ENCODE results near the gene KRTAP9-8.
"Not testable (repeated sequence)": the region's sequence is repeated elsewhere in the genome, so short reads cannot be mapped to it uniquely, and the experiment has no call there.

Gene KRTAP9-8, protein sequence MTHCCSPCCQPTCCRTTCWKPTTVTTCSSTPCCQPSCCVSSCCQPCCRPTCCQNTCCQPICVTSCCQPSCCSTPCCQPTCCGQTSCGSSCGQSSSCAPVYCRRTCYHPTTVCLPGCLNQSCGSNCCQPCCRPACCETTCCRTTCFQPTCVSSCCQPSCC

DNA sequence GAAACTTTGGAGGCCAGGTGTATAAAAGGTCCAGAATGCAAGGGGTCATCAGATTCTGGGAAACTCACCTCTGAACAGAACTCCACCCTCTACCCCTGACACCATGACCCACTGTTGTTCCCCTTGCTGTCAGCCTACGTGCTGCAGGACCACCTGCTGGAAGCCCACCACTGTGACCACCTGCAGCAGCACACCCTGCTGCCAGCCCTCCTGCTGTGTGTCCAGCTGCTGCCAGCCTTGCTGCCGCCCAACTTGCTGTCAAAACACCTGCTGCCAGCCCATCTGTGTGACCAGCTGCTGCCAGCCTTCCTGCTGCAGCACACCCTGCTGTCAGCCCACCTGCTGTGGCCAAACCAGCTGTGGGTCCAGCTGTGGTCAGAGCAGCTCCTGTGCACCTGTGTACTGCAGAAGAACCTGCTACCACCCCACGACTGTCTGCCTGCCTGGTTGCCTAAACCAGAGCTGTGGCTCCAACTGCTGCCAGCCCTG, at the start of gene KRTAP9-8:
Gene KRTAP9-8 (plus strand): TSS at position 51 of the 489 bp plus-strand sequence. CDS start 53 bp downstream, at position 104.
- not testable (repeated sequence) for DNase-seq (ENCODE audit: low spot score)

DNA sequence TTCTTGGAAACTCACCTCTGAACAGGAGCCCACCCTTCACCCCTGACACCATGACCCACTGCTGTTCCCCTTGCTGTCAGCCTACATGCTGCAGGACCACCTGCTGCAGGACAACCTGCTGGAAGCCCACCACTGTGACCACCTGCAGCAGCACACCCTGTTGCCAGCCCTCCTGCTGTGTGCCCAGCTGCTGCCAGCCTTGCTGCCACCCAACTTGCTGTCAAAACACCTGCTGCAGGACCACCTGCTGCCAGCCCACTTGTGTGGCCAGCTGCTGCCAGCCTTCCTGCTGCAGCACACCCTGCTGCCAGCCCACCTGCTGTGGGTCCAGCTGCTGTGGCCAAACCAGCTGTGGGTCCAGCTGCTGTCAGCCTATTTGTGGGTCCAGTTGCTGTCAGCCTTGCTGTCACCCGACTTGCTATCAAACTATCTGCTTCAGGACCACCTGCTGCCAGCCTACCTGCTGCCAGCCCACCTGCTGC, 47.9 kb upstream of the KRTAP9-8 start, which contains the start of gene KRTAP9-1:
Gene KRTAP9-1 (plus strand): TSS at position 51 of the 482 bp plus-strand sequence. CDS start 0 bp downstream, at position 51.
- not testable (repeated sequence) for DNase-seq (ENCODE audit: low spot score)

DNA sequence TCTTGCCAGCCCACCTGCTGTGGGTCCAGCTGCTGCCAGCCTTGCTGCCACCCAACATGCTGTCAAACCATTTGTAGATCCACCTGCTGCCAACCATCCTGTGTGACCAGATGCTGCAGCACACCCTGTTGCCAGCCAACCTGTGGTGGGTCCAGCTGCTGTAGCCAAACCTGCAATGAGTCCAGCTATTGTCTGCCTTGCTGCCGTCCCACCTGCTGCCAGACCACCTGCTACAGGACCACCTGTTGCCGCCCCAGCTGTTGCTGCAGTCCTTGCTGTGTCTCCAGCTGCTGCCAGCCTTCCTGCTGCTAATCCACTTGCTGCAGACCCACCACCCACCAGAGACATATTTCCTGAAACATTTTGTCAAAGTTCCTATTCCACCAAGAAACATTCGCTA, 47.5 kb upstream of the KRTAP9-8 start:
- DNase-seq (ENCODE audit: low spot score): no peak

DNA sequence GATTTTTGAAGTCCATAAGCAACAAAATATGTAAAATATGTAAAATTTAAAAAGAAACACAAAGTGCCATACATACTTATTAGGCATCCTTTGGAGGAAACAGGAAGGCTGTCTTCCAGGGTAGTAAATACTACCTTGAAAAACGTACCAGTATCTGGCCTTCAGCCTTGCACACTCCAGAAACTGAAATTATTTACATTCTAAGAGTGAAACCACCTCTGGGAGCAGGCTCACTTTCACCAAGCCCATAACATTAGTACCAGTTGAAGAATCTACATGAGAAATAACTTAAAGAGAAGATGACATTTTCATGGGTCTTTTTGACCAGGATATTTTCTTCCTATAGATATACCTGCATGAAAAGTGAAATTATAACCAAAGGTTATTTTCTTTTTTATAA, 41.7 kb upstream of the KRTAP9-8 start:
- DNase-seq (ENCODE audit: low spot score): no peak

DNA sequence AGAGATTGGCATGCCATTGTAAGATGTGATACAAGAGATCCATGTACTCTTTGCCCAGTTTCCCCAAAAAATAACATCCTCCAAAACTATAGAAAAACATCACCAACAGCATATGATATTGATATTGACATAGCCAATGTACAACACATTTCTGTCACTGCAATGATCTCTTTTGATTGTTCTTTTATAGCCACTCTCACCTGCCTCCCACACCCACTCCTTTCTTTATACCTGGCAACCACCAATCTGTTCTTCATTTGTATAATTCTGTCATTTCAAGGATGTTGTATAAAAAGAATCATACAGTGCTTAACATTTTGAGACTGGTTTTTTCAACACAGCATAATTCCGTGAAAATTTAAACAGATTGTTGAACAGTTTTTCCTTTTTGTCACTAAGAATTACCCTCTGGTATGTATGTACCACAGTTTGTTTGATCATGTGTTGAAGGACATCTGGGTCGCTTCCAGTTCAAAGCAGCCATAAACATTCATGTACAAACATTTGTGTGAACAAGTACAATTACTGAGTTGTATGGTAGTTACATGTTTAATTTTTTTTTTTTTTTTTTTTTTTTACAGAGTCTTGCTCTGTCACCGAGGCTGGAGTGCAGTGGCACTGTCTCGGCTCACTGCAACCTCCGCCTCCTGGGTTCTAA, 38.2 kb upstream of the KRTAP9-8 start:
- peak; percentile 35 for DNase-seq (ENCODE audit: low spot score)

DNA sequence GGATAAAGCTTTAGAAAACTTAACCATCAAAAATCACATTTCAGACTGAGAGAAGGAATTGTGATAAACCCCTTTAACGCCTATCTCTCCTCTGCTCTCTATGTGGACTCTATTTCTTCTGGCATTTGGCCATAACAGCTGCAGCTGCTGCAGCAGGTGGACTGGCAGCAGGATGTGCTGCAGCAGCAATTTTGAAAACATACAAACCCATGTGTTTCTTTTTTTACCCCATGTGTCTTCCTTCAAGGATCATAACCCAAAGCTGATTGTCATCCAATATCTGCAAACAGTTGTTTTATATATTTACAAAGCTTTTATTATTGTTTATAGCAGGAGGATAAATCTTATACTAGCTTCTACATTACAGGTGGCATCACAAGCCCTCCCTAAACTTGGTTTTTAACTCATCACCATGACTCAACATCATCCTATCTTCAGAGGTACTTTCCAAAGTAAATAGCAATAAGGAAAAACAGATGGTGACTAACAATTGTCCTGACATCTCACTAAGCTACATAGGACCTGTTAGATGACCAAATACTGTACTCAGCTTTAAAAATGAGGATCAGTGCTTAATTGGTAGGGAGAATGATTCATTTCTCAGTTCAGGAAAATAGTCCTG, 25.8 kb upstream of the KRTAP9-8 start:
- peak; percentile 8 for DNase-seq (ENCODE audit: low spot score)

DNA sequence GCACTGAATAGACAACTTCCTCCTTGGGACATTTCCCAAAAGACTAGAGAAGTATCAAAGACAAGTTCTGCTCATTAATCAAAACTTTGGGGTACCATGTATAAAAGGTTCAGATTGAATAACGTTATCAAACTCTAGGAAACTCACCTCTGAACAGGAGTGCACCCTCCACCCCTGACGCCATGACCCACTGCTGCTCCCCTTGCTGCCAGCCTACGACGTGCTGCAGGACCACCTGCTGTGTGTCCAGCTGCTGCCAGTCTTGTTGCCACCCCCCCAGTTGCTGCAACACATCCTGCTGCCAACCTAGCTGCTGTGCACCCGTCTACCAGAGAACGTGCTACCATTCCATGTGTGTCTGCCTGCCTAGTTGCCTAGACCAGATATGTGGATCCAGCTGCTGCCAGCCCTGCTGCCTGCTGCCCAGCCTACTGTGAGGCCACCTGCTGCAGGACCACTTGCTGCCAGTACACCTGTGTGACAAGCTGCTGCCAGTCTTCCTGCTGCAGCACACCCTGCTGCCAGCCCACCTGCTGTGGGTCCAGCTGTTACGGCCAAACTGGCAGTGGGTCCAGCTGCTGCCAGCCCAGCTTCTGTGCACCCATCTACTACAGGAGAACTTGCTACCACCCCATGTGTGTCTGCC, 25.2 kb upstream of the KRTAP9-8 start:
- DNase-seq (ENCODE audit: low spot score): no peak

DNA sequence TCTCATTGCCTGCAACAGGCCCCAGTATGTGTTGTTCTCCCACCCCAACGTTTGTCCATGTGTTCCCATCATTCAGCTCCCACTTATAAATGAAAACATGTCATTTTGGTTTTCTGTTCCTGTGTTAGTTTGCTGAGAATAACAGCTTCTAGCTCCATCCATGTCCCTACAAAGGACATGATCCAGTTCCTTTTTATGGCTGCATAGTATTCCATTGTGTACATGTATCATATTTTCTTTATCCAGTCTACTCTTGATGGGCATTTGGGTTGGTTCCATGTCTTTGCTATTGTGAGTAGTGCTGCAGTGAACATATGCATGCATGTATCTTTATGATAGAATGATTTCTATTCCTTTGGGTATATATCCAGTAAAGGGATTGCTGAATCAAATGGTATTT, 22.1 kb upstream of the KRTAP9-8 start:
- DNase-seq (ENCODE audit: low spot score): no peak

DNA sequence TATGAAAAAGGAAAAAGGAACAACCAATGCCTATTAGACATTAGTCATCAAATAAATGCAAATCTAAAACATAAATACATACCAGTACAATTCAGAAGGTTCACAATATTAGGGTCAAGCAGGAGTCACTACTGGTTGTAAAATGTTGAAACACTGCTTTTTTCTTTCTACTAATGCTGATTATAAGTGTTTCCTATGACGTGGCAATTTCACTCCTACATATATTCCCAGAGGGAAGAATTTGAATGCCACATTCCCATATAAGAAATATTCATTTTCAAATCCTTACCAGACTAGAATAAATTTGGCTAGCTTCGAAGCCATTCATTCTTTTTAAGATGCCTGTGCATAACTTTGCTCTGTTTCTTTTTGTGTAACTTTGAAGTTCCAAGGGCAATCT, 14.0 kb upstream of the KRTAP9-8 start:
- no peak for DNase-seq (ENCODE audit: low spot score)

DNA sequence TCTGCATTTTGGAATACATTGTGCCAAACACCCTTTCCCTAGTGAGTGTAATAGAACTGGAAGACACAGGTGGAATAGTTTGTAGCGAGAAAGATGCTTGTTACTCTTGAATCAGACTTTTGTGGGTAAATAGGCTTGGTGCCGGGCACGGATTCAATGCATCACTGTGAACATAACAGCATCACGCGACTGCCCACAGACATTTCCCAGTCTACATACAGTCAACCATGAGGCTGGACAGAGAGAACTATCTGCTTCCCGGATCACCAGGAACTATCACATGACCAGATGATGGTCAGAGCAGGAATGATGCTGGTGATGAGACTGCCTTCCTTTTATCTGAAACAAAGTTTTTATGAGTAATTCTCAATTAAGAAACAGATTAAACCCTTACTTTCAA, 11.7 kb upstream of the KRTAP9-8 start:
- no peak for DNase-seq (ENCODE audit: low spot score)

DNA sequence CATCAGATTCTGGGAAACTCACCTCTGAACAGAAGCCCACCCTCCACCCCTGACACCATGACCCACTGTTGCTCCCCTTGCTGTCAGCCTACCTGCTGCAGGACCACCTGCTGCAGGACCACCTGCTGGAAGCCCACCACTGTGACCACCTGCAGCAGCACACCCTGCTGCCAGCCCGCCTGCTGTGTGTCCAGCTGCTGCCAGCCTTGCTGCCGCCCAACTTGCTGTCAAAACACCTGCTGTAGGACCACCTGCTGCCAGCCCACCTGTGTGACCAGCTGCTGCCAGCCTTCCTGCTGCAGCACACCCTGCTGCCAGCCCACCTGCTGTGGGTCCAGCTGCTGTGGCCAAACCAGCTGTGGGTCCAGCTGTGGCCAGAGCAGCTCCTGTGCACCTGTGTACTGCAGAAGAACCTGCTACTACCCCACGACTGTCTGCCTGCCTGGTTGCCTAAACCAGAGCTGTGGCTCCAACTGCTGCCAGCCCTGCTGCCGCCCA, 11.2 kb upstream of the KRTAP9-8 start, which contains the start of gene KRTAP9-2:
Gene KRTAP9-2 (plus strand): TSS at position 51 of the 498 bp plus-strand sequence. CDS start 7 bp downstream, at position 58.
- DNase-seq (ENCODE audit: low spot score): not testable (repeated sequence)

DNA sequence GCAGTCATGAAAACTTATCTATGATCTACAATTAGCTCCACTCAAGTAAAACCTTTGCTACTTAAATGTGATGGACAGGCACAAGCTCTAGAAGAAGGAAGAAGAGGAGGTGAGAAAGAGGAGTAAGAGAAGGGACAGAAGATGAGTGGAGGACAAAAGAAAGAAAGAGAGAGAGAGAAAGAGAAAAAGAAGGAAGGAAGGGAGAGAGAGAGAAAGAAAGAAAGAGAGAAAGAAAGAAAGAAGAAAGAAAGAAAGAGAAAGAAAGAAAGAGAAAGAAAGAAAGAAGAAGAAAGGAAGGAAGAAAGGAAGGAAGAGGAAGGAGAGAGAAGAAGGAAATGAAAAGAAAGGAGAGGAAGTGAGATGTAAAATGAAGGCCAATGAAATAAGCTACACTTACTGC, 7.7 kb upstream of the KRTAP9-8 start:
- no peak for DNase-seq (ENCODE audit: low spot score)

DNA sequence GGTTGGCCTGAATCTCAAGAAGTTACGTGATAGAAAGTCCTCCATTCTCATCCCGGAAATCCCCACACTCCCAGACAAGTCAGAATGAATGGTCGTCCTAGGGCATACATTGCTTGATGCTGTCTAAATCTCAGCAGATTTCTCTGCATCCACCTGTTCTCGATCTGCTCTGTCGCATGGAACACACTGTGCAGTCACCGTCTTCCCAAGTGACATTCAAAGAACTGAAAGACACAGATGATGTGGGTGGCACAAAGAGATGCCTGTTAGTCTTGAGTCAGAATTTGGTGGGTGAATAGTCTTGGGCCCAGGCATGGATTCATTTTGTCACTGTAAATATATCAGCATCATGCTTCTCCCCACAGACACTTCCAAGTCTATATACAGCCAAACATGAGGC, 6.1 kb upstream of the KRTAP9-8 start:
- no peak for DNase-seq (ENCODE audit: low spot score)

DNA sequence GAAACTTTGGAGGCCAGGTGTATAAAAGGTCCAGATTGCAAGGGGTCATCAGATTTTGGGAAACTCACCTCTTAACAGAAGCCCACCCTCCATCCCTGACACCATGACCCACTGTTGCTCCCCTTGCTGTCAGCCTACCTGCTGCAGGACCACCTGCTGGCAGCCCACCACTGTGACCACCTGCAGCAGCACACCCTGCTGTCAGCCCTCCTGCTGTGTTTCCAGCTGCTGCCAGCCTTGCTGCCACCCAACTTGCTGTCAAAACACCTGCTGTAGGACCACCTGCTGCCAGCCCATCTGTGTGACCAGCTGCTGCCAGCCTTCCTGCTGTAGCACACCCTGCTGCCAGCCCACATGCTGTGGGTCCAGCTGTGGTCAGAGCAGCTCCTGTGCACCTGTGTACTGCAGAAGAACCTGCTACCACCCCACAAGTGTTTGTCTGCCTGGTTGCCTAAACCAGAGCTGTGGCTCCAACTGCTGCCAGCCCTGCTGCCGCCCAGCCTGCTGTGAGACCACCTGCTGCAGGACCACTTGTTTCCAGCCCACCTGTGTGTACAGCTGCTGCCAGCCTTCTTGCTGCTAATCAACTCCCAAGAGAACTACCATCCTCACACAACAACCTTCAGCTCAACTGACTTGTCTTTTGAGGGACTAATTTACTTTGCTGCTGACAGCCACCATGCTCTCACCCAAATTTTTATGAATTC, 5.2 kb upstream of the KRTAP9-8 start, which contains the start of gene KRTAP9-3:
Gene KRTAP9-3 (plus strand): TSS at position 51 of the 707 bp plus-strand sequence. CDS start 53 bp downstream, at position 104.
- DNase-seq (ENCODE audit: low spot score): not testable (repeated sequence)

DNA sequence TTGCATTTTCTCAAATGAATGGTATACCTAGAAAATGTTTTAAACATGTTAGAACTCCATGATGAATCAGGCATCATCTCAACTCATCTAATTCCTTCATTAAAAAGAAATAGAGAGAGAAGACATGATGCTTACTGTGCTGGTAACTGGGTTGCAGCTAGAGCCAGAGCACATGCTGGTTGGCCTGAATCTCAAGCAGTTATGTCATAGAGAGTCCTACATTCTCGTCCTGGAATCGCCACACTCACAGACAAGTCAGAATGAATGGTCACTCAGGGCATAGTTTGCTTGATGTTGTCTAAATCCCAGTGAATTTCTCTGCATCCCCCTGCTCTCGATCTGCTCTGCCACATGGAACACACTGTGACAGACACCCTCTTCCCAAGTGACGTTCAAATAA, 683 bp upstream of the KRTAP9-8 start:
- not testable (repeated sequence) for DNase-seq (ENCODE audit: low spot score)

DNA sequence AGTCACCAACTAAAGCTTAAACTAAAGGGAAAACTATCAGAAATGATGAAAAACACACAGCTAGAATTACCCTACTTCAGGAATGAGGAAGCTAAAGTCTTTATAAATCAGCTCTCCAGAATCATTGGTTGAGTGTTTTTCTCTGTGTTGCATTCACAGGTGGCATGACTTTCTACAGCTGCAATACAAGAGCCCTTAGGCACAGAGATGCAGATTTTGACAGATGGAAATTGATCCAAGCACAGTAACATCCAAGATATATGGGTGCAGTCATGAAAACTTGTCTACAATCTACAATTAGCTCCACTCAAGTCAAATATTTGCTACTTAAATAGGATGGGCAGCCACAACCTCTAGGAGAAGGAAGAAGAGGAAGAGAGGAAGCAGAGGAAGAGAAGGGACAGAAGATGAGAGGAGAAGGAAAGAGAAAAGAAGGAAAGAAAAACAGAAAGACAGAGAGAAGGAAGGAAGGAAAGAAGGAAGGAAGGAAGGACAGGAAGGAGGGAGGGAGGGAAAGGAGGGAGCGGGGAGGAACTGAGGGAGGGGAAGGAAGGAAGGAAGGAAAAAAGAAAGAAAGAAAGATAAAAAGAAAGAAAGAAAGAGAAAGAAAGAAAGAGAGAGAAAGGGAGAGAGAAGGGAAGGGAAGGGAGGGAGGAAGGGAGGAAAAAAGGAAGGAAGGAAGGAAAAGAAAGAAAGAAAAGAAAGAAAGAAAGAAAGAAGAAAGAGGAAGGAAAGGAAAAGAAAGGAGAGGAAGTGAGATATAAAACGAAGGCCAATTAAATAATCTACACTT, 9.4 kb downstream of the KRTAP9-8 start:
- not testable (repeated sequence) for DNase-seq (ENCODE audit: low spot score)

DNA sequence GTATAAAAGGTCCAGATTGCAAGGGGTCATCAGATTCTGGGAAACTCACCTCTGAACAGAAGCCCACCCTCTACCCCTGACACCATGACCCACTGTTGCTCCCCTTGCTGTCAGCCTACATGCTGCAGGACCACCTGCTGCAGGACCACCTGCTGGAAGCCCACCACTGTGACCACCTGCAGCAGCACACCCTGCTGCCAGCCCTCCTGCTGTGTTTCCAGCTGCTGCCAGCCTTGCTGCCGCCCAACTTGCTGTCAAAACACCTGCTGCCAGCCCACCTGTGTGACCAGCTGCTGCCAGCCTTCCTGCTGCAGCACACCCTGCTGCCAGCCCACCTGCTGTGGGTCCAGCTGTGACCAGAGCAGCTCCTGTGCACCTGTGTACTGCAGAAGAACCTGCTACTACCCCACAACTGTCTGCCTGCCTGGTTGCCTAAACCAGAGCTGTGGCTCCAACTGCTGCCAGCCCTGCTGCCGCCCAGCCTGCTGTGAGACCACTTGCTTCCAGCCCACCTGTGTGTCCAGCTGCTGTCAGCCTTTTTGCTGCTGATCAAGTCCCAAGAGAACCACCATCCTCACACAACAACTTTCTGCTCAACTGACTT, 11.9 kb downstream of the KRTAP9-8 start, which contains the start of gene KRTAP9-4:
Gene KRTAP9-4 (plus strand): TSS at position 51 of the 604 bp plus-strand sequence. CDS start 34 bp downstream, at position 85.
- not testable (repeated sequence) for DNase-seq (ENCODE audit: low spot score)

DNA sequence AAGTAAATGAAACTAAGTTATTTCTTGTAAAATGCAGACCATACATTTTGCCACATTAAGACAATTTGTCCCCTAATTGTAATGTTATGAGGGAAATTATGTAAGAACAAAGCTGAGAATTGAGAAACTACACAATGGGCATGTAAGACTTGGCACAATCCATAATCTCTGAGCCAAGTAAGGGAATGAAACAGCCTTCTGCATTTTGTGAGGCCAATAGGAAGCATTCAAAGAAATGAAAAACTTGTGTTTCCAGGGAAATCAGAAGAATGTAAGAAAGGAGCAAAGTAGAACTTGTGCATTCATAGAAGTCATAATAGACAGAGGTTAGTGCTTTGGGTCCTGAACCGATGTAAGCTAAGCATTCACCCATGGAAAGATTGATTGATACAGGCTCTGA, 13.5 kb downstream of the KRTAP9-8 start:
- DNase-seq (ENCODE audit: low spot score): no peak

DNA sequence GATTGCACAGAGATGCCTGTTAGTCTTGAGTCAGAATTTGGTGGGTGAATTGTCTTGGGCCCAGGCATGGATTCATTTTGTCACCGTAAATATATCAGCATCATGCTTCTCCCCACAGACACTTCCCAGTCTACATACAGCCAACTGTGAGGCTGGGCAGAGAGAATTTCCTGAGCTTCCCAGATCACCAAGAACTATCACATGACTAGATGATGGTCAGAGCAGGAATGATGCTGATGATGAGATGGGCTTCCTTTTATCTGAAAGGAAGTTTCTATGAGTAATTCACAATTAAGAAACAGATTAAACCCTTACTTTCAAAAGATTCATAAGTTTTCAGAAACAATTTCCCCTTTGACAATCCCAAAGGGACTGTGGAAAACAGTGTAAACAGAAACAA, 17.1 kb downstream of the KRTAP9-8 start:
- no peak for DNase-seq (ENCODE audit: low spot score)
